Panc1 (cell line): ENCODE measurements around the gene CES4A. TPM values are rescaled to one million over a fixed set of nuclear protein-coding genes. Genes with fewer than 3 reads are reported as not detected.

Experiments
- ATAC-seq: fragments of 200-7000 bp; cut with Tn5 transposase; 2 replicates; pipeline ENCODE4 v1.9.1; 2020; ENCODE audit warnings: mild to moderate bottlenecking, moderate library complexity
- BruUV-seq: library from RNA; stranded (reverse); fragments of 400-500 nt; replicated peaks from 2 replicates; lab custom pipeline; 2021; lab: Mats Ljungman, UMichigan
- CTCF ChIA-PET: fragments of 300-600 bp; sonication (Branson Sonifier 250); formaldehyde crosslinking; loops from one replicate; lab custom pipeline; 2022; ENCODE audit warnings: antibody characterized with exemption; lab: Charles Lee
- POLR2A ChIA-PET: fragments of 300-600 bp; sonication (Branson Sonifier 250); formaldehyde crosslinking; loops from one replicate; lab custom pipeline; 2022; ENCODE audit warnings: antibody characterized with exemption; lab: Charles Lee
- DNase-seq: peaks from one replicate; pipeline ENCODE4 v3.0.0-alpha.2; 2010; ENCODE audit warnings: low read depth, low spot score
- H3K27ac ChIP-seq: 2 replicates; pipeline ENCODE4 v1.5.1; 2011; ENCODE audit warnings: mild to moderate bottlenecking, low read length, inconsistent platforms
- H3K27me3 ChIP-seq: fragments of 200-500 bp; sonication (Bioruptor generic); 2 replicates; pipeline ENCODE4 v1.6.0; 2014; ENCODE audit warnings: low read length, inconsistent platforms; ENCODE audit not compliant: control insufficient read depth, insufficient read depth
- H3K36me3 ChIP-seq: fragments of 200-500 bp; sonication (Bioruptor generic); 2 replicates; pipeline ENCODE4 v1.5.1; 2014; ENCODE audit warnings: inconsistent platforms, mild to moderate bottlenecking, low read length, moderate library complexity; ENCODE audit not compliant: control insufficient read depth, insufficient read depth
- H3K4me1 ChIP-seq: 2 replicates; pipeline ENCODE4 v1.5.1; 2011; ENCODE audit warnings: inconsistent platforms, mild to moderate bottlenecking, low read length, moderate library complexity; ENCODE audit not compliant: control insufficient read depth, insufficient read depth
- H3K4me3 ChIP-seq, 2 experiments: 2 replicates each; pipeline ENCODE4 v1.5.1; 2011 to 2012; ENCODE audit warnings: low read depth in 2 of 2, low read length in 2 of 2, mild to moderate bottlenecking in 2 of 2, inconsistent platforms in 1 of 2, moderate library complexity in 1 of 2
- H3K9me3 ChIP-seq: fragments of 200-500 bp; sonication (Bioruptor generic); 2 replicates; pipeline ENCODE4 v1.5.1; 2014; ENCODE audit warnings: low read depth, mild to moderate bottlenecking, inconsistent platforms, low read length, moderate library complexity; ENCODE audit not compliant: control insufficient read depth, insufficient read depth
- CTCF ChIP-seq: fragments of 450-650 bp; IDR thresholded peaks from 2 replicates; pipeline ENCODE4 v1.5.1; 2017; ENCODE audit warnings: mild to moderate bottlenecking
- POLR2AphosphoS5 ChIP-seq: IDR thresholded peaks from 2 replicates; pipeline ENCODE4 v1.6.1; 2012; ENCODE audit warnings: mild to moderate bottlenecking, low read depth, low read length, moderate library complexity
- REST ChIP-seq, 2 experiments: IDR thresholded peaks; 2 replicates each; pipeline ENCODE4 v1.6.1; 2011 to 2012; ENCODE audit warnings: low read depth in 2 of 2, control low read depth in 1 of 2, low read length in 1 of 2, mild to moderate bottlenecking in 1 of 2, moderate library complexity in 1 of 2; ENCODE audit not compliant: insufficient read depth in 1 of 2
- SIN3A ChIP-seq: IDR thresholded peaks from 2 replicates; pipeline ENCODE4 v1.6.1; 2012; ENCODE audit warnings: low read depth, mild to moderate bottlenecking, low read length, moderate library complexity, borderline replicate concordance; ENCODE audit not compliant: insufficient read depth
- TCF7L2 ChIP-seq: IDR thresholded peaks from 2 replicates; pipeline ENCODE4 v1.6.1; 2011; ENCODE audit warnings: mild to moderate bottlenecking, low read depth, low read length, inconsistent platforms
- in situ Hi-C: cut with HindIII; loops from 2 replicates; pipeline ENCODE4 v1.10.0; 2016; ENCODE audit warnings: low sequenced_read_pairs, low pct_unique_long_range_greater_than_20kb
- intact Hi-C: fragments of 100-400 bp; cut with micrococcal nuclease; formaldehyde crosslinking; loops from one replicate; pipeline ENCODE4 v1.10.0; 2022; ENCODE audit not compliant: unreplicated experiment
- total RNA-seq: library from RNA; stranded (reverse); gene quantifications from one replicate; pipeline ENCODE4 v1.2.1, GENCODE V29; 2021; ENCODE audit not compliant: unreplicated experiment

Gene CES4A
- total RNA-seq, 1 experiment from 2014 or later = 6.1 TPM

DNA sequence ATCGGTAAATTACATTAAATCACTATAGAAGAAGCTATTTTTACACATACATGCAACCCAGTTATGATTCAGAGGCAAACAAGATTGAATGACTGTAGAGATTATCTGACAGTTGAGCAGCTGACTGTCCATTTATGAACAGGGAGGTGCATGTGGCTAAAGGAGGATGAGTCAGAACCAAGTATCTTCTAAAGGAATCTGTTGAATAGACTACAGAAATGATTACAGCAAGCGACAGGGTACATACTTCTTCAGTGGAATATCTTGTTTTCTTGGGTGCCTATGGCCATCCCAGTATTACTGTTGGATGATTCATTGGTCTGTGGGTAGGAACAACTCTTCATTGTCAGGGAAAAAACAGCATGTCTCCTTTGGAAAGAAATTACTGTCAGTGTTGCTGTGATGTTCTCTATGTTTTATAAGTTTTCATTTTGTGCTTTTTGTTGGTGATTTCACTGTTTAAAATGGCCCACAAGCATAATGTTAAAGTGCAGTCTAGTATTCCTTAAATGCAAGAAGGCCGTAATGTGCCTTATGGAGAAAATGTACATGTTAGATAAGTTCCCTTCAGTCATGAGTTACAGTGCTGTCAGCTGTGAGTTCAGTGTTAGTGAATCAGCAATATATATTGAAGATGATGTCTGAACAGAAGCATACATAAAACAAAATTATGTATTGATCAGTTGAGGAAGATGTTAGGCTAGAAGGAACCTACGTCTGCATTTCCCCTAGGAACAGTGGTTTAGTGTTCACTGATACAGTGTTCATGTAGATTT, 67.5 kb downstream of the CES4A start:
- ChIA-PET POLR2A (no interaction called here), CTCF (no interaction called here)
- Histone ChIP-seq H3K27ac (no peak overlapping the region), H3K27me3 (no peaks in the 10 kb centered on the region), H3K4me3 (no peak overlapping the region), H3K4me1 (peaks cover 4% of the 10 kb centered on the region; the same call in 1 of the 2 replicates), H3K36me3 (no peaks in the 10 kb centered on the region), H3K9me3 (no peaks in the 10 kb centered on the region)
- intact Hi-C loops (no loop called here), in situ Hi-C loops (no loop called here)
- DNase-seq (peak; percentile 67), ATAC-seq (peak; percentile 80)
- TSS peak; percentile 19 for BruUV-seq
- TF ChIP-seq SIN3A (no peak), POLR2AphosphoS5 (no peak), TCF7L2 (no peak), REST (IDR thresholded peaks at IDR 0.05; ENCODE audit: insufficient read depth in 1 of 2, low read depth in 2 of 2, low read length in 1 of 2) (no peak), CTCF (no peak)

Other genes starting within 250 kb of the CES4A start
- gene DYNC1LI2, start 237.0 kb upstream of the CES4A start, total RNA-seq = 103 TPM
- not detected for gene TERB1, start 187.0 kb upstream of the CES4A start, total RNA-seq
- gene NAE1, start 157.6 kb upstream of the CES4A start, total RNA-seq = 70.7 TPM
- gene CA7, start 144.2 kb upstream of the CES4A start, total RNA-seq = not detected
- gene PDP2, start 108.1 kb upstream of the CES4A start, total RNA-seq = 15.9 TPM
- gene CDH16, start 69.7 kb upstream of the CES4A start, total RNA-seq = not detected
- gene RRAD, start 63.1 kb upstream of the CES4A start, total RNA-seq = 4.3 TPM
- gene CIAO2B, start 54.2 kb upstream of the CES4A start, total RNA-seq = 96.6 TPM
- gene CES2, start 53.1 kb upstream of the CES4A start, total RNA-seq = 26.3 TPM
- not detected for gene CES3, start 27.3 kb upstream of the CES4A start, total RNA-seq
- gene CBFB, start 40.6 kb downstream of the CES4A start, total RNA-seq = 66.4 TPM
- 15.7 TPM for gene PHAF1, start 121.4 kb downstream of the CES4A start, total RNA-seq
- gene B3GNT9, start 162.4 kb downstream of the CES4A start, total RNA-seq = 11.5 TPM
- 18.5 TPM for gene TRADD, start 171.3 kb downstream of the CES4A start, total RNA-seq
- gene FBXL8, start 171.4 kb downstream of the CES4A start, total RNA-seq = 17.8 TPM
- 38.6 TPM for gene HSF4, start 176.2 kb downstream of the CES4A start, total RNA-seq
- 27.9 TPM for gene NOL3, start 181.9 kb downstream of the CES4A start, total RNA-seq
- 13.9 TPM for gene MATCAP1, start 195.4 kb downstream of the CES4A start, total RNA-seq
- gene EXOC3L1, start 201.5 kb downstream of the CES4A start, total RNA-seq = 0.41 TPM
- gene E2F4, start 203.6 kb downstream of the CES4A start, total RNA-seq = 74.5 TPM
- 2.0 TPM for gene ELMO3, start 210.5 kb downstream of the CES4A start, total RNA-seq
- gene TMEM208, start 238.5 kb downstream of the CES4A start, total RNA-seq = 25.6 TPM